GM19372 (cell line): ENCODE data around the gene GALM.
"Not testable (repeated sequence)": the region's sequence is repeated elsewhere in the genome, so short reads cannot be mapped to it uniquely, and the experiment has no call there.

ENCODE experiments used
- ATAC-seq: cut with Tn5 transposase; IDR thresholded peaks from one replicate; pipeline ENCODE4 v1.9.1; 2021; ENCODE audit warnings: mild to moderate bottlenecking, low read depth, moderate library complexity; ENCODE audit not compliant: unreplicated experiment

Gene GALM

DNA sequence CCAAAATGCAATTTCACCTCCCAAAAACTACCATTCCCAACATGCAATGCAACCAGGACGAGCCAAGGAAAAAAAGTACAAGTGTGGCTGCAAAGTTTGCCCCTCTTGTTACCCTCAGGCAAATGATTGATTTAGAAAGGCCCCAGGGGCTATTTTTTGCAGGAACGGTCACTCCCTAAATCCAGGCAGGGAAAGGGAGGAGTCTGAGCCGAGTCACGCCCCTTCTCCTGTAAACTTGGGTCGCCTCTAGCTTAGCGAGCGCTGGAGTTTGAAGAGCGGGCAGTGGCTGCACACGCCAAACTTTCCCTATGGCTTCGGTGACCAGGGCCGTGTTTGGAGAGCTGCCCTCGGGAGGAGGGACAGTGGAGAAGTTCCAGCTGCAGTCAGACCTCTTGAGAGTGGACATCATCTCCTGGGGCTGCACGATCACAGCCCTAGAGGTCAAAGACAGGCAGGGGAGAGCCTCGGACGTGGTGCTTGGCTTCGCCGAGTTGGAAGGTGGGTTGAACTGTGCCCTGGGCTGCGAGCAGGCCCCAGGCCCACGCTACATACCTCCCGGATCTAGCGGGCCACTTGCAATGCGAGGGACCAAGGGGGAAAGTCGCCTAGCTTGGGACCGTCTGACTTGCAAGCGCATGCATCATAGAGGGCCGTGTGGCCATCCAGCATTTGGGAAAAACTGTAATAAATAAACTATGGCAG, at the start of gene GALM:
TSS of gene GALM (plus strand) at position 261 of the 702 bp plus-strand sequence. CDS start at position 309, 48 bp downstream.
- peak; percentile 33 for ATAC-seq

DNA sequence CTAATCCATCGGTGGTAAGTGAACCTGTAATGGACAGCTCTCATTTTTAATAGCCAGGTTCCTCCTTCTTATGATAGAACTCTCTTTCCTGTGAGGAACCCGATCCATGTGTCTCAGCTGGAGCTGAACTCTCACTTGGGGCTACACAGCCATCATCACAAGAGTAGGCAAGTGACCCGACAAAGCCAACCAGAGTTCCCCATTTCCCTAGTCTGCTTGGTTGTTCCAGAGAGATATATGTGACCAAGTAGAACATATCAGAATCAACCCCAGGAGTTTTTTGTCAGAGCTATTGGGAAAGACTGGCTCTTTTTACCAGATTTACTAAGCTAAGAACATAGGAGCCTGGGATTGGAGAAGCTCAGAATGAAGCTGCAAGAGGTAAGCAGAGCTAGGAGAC, 48.6 kb upstream of the GALM start:
- no peak for ATAC-seq

DNA sequence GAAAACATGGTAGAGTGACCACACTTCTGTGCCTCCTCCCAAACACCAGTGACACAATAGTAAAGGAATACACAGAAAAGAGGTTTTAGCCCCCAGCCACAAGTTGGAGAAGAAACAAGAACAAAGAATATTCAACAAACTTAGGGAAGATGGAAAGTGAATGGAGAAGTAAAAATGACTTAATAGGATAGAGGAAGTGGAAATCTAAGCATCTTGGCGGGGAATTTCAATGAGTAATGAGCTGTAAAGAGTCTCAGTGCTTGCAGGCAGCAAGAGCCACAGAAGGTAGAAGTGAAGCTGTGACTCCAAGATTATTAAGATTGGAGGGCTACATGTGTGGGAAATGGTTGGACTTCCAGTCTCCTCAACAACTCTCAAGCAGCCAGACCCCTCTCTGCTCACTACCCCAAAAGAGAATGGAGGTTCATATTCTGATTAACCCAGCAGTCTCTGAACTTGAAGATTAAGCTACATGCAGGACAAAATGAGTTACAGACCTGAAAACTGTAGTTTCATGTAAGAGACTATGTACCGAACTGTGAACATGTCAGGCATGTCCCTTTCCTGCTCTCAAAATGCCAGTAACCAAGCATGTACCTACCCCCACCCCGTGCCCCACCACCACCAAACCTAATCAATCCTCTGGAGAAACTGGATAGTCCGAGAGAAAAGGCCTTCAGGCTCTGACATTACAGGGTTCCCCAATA, 46.3 kb upstream of the GALM start:
- no peak for ATAC-seq

DNA sequence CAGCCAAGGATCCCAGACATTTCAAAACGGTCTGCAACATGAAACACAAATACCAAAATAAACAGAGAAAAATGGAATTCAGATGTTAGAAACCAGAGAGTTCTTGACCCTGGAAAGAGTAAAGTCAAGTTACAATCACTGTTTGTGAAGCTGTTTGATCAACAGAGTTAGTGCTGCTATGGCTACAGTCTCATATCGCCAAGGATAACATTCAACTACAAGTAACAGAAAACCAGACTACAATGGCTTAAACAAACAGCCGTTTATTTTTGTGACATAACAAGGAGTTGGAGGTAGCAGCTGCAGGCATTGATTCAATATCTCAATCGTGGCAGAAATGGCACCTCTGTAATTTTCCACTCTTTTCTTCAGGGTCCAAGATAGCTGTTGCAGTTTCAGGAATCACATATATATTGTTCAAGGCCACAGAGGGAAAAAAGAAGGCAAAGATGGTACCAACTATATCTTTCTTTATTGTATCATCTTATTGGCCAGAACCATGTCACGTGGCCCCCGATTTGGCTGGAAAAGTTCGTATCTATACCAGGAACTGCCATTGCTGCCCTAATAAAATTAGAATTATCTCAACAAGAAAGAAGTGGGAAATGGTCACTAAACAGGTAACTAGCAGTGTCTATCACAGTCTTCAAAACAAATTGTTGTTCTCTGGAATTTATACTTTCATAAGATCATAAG, 45.5 kb upstream of the GALM start:
- ATAC-seq = no peak

DNA sequence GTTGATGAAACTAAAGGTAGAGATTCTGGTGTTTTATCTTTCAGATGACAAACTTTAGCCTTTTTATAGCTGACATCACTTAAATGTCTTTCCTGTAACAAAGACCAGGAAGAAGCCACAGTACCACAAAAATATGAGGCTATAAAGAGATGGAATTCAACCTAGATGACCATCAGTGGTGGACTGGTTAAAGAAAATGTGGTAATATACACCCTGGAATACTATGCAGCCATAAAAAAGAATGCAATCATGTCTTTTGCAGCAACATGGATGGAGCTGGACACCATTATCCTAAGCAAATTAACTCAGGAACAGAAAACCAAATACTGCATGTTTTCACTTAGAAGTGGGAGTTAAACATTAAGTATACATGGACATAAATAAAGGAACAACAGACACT, 44.9 kb upstream of the GALM start:
- no peak for ATAC-seq

DNA sequence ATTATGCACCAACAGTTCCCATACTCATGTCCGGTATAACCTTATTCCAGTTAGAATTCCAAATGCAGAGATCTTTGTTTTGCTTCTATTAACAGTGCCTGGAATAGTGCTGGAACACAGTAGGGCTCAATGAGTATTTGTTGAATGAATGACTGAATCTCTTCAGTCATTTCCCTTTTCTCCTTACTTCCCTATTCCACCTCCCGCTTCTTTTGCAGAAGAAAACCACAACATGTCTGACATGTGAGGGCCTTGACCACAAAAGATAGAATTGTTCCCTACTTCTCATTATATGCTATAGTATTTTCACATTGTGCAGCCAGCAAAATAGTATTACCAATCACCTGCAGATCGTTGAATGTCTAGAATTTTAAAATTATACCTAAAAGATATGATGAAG, 43.7 kb upstream of the GALM start:
- ATAC-seq = no peak

DNA sequence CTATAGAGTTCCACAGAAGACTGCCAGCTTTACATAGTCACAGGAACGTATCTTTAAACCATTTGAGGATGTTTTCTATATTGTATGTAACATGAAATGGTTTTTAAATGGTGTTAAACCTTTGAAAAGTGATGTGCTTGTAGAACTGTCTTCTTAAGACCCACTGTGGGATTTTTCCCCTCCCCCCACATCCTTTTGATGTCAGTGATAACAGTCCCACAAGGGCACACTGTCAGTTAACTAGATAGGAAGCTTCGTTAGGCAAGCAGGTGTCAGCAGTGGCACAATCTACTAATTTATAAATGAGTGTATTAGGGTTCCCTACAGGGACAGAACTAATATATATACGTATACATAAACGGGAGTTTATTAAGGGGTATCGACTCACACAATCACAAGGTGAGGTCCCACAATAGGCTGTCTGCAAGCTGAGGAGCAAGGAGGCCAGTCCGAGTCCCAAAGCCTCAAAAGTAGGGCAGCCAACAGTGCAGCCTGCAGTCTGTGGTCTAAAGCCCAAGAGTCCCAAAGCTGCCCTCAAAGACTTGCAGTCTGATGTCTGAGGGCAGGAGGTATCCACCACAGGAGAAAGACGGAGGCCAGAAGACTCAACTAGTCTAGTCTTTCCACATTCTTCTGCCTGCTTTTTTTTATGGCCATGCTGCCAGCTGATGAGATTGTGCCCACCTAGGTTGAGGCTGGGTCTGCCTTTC, 39.4 kb upstream of the GALM start:
- no peak for ATAC-seq

DNA sequence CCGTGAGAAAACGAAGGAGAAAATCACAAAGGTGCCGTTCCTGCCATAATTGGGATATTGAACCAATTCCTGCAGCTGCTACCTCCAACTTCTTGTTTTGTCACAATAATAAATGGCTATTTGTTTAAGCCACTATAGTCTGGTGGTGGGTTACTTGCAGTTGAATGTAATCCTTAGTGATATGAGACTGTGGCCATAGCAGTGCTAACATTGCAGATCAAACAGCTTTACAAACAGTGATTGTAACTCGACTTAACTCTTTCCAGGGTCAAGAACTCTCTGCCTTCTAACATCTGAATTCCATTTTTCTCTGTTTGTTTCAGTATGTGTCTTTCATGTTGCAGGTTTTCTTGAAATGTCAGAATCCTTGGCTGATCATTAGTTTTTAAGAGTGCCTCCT, 38.5 kb upstream of the GALM start:
- ATAC-seq = no peak

DNA sequence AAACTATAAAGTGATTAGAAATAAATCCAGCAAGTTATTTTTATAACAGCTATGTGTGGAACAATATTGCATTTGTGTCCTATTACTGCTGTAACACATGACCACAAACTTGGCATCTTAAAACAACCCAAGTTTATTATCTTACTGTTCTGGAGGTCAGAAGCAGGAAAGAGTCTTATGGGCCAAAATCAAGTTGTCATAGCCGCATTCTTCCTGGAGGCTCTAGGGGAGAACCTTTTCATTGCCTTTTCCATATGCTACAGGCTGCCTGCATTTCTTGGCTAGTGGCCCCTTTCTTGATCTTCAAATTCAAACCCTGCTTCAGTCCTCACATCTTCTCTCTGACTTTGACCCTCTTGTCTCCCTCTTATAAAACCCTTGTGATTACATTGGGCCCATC, 36.2 kb upstream of the GALM start:
- no peak for ATAC-seq

DNA sequence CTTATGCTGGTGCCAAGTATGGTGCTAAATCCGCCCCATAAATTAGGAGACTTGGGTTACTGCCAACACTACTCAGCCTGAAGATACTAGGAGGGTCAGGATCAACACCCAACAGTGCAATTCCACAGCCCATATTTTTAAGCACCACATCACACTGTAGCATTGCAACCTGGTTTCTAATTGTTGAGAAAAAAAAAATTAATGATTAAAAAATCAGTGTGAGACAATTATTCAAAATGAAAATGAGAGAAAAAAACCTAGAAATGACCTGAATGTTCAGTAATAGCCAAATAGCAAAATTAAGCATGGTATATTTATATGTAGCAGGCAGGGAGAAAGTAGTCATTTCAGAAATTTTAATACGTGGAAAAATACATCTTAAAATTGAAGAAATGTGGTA, 33.9 kb upstream of the GALM start:
- no peak for ATAC-seq

DNA sequence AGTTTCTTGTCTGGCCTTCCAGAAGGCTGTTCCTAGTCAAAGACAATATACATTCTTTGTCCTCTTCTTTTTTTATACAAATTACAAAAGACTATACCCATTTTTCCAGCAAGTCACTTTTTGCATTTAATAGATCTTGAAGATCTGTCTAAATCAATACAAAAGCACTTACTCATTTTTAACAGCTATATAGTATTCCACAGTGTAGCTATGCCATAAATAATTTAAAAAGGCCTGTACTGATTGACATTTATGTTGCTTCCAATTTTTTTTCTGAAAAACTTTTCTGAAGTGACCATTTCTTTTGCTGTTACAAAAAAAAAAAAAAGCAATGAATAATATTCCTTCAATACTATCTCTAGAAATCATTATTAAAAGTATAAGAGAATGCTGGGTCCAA, 32.9 kb upstream of the GALM start:
- ATAC-seq = no peak

DNA sequence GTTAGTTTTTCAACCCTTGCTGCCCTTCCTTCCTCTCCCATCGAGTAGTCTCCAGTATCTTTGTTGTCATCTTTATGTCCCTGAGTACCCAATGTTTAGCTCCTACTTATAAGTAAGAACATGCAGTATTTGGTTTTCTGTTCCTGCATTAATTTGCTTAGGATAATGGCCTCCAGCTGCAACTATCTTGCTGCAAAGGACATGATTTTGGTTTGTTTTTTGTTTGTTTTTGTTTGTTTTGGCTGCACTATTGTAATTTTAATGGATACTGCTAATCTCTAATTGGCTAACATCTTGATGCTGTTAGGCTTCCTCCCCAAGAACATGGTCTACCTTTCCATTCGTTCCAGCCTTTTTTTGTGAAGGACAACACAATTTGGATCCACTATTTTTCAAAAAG, 32.0 kb upstream of the GALM start:
- ATAC-seq = no peak

DNA sequence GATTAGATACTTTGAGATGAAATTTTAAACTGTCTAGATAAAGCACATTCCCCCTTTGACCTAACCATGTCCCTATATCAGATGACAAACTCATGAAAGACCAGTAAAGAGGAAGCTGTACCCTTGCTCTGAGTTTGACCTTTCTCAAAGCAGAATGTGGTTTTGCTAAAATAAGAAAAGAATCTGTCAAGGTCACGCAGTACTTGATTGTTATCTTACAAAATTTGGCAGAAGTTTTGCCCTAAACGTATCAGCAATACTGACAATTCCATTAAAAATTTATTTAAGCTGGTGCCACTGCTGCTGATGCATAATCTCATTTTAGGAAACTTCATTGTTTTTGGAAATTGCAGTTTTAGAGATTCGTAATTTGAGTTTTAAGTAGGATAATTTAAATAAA, 31.2 kb upstream of the GALM start:
- ATAC-seq = peak; percentile 97

DNA sequence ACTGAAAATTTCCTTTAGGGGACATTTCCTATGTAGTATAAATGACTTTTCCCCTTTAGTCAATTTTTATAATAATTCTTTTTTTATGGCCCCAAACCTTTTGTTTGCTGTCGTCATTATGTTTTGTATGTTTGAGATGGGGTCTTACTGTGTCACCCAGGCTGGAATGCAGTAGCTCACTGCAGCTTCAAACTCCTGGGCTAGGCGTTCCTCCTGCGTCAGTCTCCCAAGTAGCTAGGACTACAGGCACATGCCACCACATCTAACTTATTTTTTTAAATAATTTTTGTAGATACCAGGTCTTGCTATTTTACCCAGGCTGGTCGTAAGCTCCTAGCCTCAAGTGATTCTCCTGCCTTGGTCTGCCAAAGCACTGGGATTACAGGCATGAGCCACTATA, 30.8 kb upstream of the GALM start:
- no peak for ATAC-seq

DNA sequence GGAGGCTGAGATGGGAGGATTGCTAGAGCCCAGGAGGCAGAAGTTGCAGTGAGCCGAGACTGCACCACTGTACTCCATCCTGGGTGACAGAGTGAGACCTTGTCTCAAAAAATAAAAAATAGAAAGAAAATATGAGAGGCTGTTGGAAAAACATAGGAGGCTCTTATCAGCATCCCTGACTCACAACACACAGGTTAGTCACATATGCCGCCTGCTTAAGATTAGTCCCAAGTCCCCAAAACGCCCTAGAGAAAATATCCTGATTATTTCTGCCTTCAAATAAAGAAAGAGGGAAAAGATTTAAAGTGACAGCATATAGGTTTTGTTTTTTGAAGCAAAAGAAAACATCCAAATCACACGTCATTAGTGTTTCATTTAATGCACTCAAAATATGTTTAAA, 29.8 kb upstream of the GALM start:
- ATAC-seq = no peak

DNA sequence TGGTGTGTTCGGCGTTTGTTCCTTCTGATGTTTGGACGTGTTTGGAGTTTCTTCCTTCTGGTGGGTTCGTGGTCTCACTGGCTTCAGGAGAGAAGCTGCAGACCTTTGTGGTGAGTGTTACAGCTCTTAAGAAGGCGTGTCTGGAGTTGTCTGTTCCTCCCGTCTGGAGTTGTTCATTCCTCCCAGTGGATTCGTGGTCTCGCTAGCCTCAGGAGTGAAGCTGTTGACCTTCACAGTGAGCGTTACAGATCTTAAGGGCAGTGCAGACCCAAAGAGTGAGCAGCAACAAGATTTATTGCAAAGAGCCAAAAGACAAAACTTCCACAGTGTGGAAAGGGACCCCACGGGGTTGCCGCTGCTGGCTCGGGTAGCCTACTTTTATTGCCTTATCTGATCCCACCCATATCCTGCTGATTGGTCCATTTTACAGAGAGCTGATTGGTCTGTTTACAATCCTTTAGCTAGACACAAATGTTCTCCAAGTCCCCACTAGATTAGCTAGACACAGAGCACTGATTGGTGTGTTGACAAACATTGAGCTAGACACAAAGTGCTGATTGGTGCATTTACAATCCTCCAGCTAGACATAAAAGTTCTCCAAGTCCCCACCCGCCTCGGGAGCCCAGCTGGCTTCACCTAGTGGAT, 23.4 kb upstream of the GALM start:
- ATAC-seq = not testable (repeated sequence)

DNA sequence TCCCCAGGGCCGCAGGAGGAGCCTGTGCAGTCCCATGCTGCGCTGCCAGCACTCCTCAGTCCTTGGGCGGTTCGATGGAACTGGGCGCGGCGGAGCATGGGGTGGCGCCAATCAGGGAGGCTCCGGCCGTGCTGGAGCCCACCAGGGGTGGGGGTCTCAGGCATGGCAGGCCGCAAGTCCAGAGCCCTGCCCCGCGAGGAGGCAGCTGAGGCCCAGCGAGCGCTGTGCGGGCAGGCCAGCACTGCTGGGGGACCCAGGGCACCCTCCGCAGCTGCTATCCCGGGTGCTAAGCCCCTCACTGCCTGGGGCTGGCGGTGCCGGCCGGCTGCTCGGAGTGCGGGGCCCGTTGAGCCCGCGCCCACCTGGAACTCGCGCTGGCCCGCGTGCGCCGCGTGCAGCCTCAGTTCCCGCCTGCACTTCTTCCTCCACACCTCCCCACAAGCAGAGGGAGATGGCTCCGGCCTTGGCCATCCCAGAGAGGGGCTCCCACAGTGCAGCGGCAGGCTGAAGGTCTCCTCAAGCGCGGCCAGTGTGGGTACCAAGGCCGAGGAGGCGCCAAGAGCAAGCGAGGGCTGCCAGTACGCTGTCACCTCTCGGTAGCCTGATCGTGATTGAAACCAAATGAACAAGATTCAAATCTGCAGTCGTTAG, 22.8 kb upstream of the GALM start:
- no peak for ATAC-seq

DNA sequence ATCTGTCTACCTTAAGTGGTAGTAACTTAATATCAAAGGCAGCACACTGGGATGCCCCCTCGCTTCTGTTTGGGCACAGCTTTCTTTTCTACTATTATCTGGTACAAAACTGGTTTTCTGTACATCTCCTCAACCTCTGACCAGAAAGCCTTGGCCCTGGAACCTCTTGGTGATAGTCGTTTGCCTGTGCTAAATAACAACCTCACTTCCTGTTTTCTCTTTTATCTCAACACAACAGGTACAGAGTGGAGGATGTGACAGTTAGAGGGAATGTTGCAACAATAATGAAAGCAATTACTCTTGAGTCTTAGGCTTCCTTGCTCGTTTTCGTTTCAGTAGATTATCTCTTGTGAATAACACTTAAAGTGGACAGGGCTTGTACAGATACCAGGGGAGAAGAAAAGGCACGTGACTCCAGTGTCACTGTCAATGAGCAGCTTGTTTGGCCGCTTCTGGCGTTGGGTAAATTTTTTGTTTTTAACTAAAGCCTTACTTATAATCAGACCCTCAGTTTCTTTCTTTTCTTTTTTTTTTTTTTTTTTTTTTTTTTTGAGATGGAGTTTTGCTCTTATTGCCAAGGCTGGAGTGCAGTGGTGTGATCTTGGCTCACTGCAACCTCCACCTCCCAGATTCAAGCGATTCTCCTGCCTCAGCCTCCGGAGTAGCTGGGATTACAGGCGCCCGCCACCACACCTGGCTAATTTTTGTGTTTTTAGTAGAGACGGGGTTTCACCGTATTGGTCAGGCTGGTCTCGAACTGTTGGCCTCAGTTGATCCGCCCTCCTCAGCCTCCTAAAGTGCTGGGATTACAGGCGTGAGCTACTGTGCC, 22.0 kb upstream of the GALM start:
- ATAC-seq = not testable (repeated sequence)

DNA sequence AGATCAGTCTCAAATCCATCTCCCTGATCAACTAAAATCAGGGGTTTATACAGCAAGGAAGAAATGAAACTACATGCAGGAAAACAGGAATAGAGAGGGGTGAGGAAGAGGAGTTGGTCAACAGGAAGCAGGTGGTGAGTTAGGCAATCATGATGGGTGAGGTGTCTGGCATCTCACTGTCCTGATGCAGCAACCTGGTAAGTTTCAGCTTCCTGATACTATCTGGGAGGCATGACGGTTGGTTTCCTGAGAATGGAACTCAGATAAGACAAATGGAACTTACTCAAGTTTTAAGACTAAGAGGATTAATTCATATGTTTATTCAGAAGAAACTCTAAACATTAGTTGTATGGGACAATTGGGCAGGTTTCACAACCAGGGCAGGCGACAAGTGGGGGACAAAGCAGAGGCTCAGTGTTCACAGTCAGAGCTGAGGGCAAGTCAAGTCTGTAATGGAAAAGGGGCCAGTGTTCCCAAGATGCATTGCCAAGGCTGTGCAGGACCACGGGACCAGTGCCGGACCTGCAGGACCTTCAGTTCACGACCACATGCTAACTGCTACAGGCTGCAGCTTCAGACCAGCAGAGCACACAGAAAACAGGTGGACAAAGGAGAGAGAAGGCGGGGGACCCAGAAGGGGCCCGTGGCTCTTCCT, 17.7 kb upstream of the GALM start:
- no peak for ATAC-seq
